ENCODE results near the gene EML5.
"Not testable (repeated sequence)": the region's sequence is repeated elsewhere in the genome, so short reads cannot be mapped to it uniquely, and the experiment has no call there.

EML5 gene

DNA sequence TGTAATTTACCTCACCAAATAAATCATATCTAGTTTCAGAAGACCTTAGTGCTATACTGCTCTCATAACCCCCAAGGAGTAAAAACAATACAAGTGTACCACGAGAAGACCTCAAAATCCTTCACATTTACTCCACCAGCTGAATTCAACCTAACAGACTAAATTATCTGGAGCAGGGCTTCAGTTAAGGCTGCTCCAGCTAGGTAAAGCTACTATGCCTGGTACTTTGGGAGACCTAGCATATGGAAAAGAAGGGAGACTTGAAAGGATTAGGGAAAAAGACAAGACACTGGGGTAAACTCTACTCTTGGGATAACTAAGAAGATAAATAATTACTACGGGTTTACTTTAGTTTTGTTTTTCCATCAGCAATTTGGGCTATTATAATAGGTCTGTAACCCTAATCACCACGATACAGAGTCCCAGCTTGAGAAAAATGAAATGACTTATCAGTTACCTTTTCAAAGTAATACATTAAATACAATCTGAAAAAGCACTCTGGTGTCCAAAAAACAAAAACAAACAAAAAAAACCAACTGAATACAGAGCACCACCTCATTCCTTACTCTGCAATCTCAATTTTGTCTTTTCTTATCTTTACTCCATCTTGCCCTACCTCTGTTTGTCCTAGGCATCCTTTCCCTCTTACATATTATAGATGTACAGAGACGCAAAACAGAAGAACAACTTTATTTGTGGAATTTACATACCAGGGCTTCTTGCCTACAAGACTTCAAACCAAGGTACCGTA lies 2.1 kb downstream of the EML5 start:
- no peaks in the 10 kb centered on the region for H3K4me1 ChIP-seq (ENCODE audit: insufficient read depth, low read length)
- H3K9ac ChIP-seq (ENCODE audit: low read depth, low read length), result no peak overlapping the region
- H3K9me3 ChIP-seq (ENCODE audit: control insufficient read depth, insufficient read depth, low read length), result no peaks in the 10 kb centered on the region
- no peaks in the 10 kb centered on the region for H3K36me3 ChIP-seq (ENCODE audit: insufficient read depth, low read length)

DNA sequence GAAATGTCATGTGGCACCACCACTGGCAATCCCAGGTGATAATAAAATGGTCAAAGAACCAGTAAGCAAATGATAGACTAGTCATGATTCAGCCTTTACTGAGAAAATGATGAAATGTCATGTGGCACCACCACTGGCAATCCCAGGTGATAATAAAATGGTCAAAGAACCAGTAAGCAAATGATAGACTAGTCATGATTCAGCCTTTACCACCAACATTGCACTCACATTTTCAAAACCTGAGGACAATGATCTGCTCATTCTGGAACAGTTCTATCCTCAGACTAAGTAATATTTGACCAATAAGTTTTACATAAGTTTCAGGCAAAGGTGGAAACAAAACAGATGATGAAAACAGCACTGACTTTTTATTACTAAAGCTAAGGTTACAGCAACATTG lies 3.2 kb downstream of the EML5 start:
- not testable (repeated sequence) for H3K9ac ChIP-seq (ENCODE audit: low read depth, low read length); H3K9me3 ChIP-seq (ENCODE audit: control insufficient read depth, insufficient read depth, low read length); H3K4me1 ChIP-seq (ENCODE audit: insufficient read depth, low read length); H3K36me3 ChIP-seq (ENCODE audit: insufficient read depth, low read length)

GRCh38 chr14:88786715-88787114 lies 6.0 kb downstream of the EML5 start:
- Histone ChIP-seq H3K4me1 (ENCODE audit: insufficient read depth, low read length) (no peaks in the 10 kb centered on the region), H3K9me3 (ENCODE audit: control insufficient read depth, insufficient read depth, low read length) (peaks cover 8% of the 10 kb centered on the region; the same call in 1 of the 2 replicates), H3K36me3 (ENCODE audit: insufficient read depth, low read length) (no peaks in the 10 kb centered on the region), H3K9ac (ENCODE audit: low read depth, low read length) (no peak overlapping the region)

GRCh38 chr14:88785911-88786310 lies 6.8 kb downstream of the EML5 start:
- no peaks in the 10 kb centered on the region for H3K4me1 ChIP-seq (ENCODE audit: insufficient read depth, low read length)
- H3K9me3 ChIP-seq (ENCODE audit: control insufficient read depth, insufficient read depth, low read length), result peaks cover 8% of the 10 kb centered on the region; the same call in 1 of the 2 replicates
- no peaks in the 10 kb centered on the region for H3K36me3 ChIP-seq (ENCODE audit: insufficient read depth, low read length)
- H3K9ac ChIP-seq (ENCODE audit: low read depth, low read length), result no peak overlapping the region

GRCh38 chr14:88775532-88775931 lies 17.2 kb downstream of the EML5 start:
- H3K9ac ChIP-seq (ENCODE audit: low read depth, low read length), result no peak overlapping the region
- no peaks in the 10 kb centered on the region for H3K9me3 ChIP-seq (ENCODE audit: control insufficient read depth, insufficient read depth, low read length)
- no peaks in the 10 kb centered on the region for H3K4me1 ChIP-seq (ENCODE audit: insufficient read depth, low read length)
- no peaks in the 10 kb centered on the region for H3K36me3 ChIP-seq (ENCODE audit: insufficient read depth, low read length)

DNA sequence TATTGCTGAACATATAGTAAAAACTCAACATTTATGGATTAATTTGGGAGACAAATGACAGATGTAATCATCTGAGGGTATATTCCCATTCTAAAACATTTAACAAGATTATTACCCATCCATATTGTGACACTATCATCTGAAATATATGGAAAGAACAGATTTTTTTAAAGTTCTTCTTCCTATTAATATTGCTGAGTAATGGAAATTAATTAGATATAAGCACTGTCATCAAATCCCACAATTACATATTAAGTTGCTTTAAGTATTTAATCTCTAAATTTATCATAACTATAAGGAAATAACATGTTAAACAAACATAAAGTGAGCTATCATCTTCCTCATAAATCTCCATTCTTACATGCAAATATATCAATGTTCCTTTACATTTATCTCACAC lies 22.0 kb downstream of the EML5 start:
- Histone ChIP-seq H3K9me3 (ENCODE audit: control insufficient read depth, insufficient read depth, low read length) (no peaks in the 10 kb centered on the region; the same call in 1 of the 2 replicates), H3K36me3 (ENCODE audit: insufficient read depth, low read length) (no peaks in the 10 kb centered on the region), H3K4me1 (ENCODE audit: insufficient read depth, low read length) (no peaks in the 10 kb centered on the region), H3K9ac (ENCODE audit: low read depth, low read length) (no peak overlapping the region)

DNA sequence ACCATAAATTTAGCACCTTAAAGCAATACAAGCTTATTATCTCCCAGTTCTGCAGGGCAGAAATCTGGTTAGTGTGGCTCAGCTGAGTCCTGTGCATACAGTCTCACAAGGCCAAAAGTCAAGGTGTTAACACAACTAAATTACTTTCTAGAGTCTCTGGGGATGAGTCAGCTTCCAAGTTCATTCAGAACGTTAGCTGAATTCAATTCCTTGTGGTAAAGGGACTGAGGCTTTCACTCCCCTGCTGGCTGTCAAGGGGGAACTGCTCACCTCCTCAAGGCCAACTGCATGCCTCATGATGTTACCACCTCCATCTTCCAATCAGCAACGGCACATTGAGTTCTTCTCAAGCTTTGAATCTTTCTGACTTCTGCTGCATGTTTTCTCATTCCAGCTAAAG lies 27.6 kb downstream of the EML5 start:
- Histone ChIP-seq H3K4me1 (ENCODE audit: insufficient read depth, low read length) (no peaks in the 10 kb centered on the region), H3K9ac (ENCODE audit: low read depth, low read length) (no peak overlapping the region), H3K36me3 (ENCODE audit: insufficient read depth, low read length) (no peaks in the 10 kb centered on the region), H3K9me3 (ENCODE audit: control insufficient read depth, insufficient read depth, low read length) (peaks cover 4% of the 10 kb centered on the region; the same call in 1 of the 2 replicates)

DNA sequence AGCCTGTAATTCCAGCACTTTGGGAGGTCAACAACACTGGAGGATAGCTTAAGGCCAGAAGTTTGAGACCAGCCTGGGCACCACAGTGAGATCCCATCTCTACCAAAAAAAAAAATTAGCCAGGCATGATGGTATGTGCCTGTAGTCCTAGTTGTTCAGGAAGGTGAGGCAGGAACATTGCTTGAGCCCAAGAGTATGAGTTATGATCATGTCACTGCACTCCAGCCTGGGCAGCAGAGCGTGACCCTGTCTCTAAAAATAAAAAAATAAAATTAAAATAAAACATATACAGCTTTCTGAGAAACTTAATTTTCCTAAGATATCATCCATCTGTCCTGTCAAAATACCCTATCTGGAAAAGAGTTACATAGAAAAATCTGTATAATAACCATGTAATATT lies 38.9 kb downstream of the EML5 start:
- Histone ChIP-seq H3K9me3 (ENCODE audit: control insufficient read depth, insufficient read depth, low read length) (no peaks in the 10 kb centered on the region; the same call in 1 of the 2 replicates), H3K9ac (ENCODE audit: low read depth, low read length) (no peak overlapping the region), H3K36me3 (ENCODE audit: insufficient read depth, low read length) (no peaks in the 10 kb centered on the region), H3K4me1 (ENCODE audit: insufficient read depth, low read length) (no peaks in the 10 kb centered on the region)

- H3K4me1 ChIP-seq (ENCODE audit: insufficient read depth, low read length), result no peaks in the 10 kb centered on the region
- H3K9me3 ChIP-seq (ENCODE audit: control insufficient read depth, insufficient read depth, low read length), result no peaks in the 10 kb centered on the region
These were observed 41.8 kb downstream of the EML5 start for GRCh38 chr14:88750945-88751344.

DNA sequence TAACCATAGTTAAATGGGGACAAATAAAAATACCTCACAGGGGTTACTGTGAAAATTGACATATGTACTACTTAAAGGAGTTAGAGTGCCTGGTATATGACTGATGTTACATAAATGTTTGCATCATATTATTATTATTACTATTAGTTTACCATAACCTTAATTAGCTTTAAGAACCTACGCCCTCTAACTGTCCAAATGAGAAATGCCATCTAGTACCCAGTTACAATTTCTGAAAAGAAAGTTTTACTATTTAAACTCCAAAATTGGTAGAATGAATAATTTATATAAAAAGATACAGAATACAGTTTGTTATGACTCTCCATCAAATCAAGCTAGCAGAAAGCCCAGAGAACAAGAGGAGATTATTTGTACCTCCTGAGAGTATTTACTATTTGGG lies 42.3 kb downstream of the EML5 start:
- no peaks in the 10 kb centered on the region for H3K9me3 ChIP-seq (ENCODE audit: control insufficient read depth, insufficient read depth, low read length)
- no peaks in the 10 kb centered on the region for H3K36me3 ChIP-seq (ENCODE audit: insufficient read depth, low read length)
- no peak overlapping the region for H3K9ac ChIP-seq (ENCODE audit: low read depth, low read length)
- no peaks in the 10 kb centered on the region for H3K4me1 ChIP-seq (ENCODE audit: insufficient read depth, low read length)

More at GRCh38 chr14:88750945-88751344, 41.8 kb downstream of the EML5 start:
- no peaks in the 10 kb centered on the region for H3K36me3 ChIP-seq (ENCODE audit: insufficient read depth, low read length)
- H3K9ac ChIP-seq (ENCODE audit: low read depth, low read length), result no peak overlapping the region

DNA sequence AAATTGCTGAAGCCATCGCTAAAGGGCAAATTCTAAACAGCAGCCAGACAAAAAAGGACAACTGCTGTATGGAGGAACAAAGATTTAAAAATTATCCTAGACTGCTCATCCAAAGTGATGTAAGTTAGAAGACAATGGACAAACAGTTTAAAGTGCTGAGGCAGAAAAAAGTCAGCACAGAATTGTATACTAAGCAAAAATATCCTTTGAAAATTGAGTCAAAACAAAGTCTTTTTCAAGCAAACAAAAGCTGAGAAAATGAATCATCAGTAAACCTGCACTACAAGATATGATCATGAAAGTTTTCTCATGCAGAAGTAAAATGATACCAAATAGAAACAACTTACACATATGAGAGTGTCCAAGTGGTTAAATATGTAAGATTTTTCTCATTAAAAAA lies 43.6 kb downstream of the EML5 start:
- Histone ChIP-seq H3K9me3 (ENCODE audit: control insufficient read depth, insufficient read depth, low read length) (no peaks in the 10 kb centered on the region), H3K36me3 (ENCODE audit: insufficient read depth, low read length) (no peaks in the 10 kb centered on the region), H3K9ac (ENCODE audit: low read depth, low read length) (no peak overlapping the region), H3K4me1 (ENCODE audit: insufficient read depth, low read length) (no peaks in the 10 kb centered on the region)

DNA sequence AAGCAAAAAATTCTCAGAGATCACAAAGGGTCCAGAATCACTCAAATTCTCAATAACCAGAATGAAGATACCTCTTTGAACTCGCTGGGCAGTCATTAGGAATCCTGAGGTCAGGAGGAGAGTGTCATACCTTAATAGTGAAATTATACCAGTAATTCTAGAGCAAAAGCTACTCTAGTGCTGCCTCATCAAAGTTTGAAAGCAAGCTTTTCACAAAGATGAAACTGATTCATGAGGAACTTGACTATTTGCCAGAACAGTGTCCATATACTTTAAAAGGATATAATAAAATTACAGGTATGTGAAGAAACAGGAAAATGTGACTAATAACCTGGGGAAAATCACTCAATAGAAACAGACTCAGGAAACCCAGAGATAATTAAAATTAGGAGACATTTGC lies 44.5 kb downstream of the EML5 start:
- Histone ChIP-seq H3K9me3 (ENCODE audit: control insufficient read depth, insufficient read depth, low read length) (no peaks in the 10 kb centered on the region), H3K36me3 (ENCODE audit: insufficient read depth, low read length) (no peaks in the 10 kb centered on the region), H3K9ac (ENCODE audit: low read depth, low read length) (no peak overlapping the region), H3K4me1 (ENCODE audit: insufficient read depth, low read length) (no peaks in the 10 kb centered on the region)

GRCh38 chr14:88746052-88746451 lies 46.7 kb downstream of the EML5 start:
- Histone ChIP-seq H3K9me3 (ENCODE audit: control insufficient read depth, insufficient read depth, low read length) (no peaks in the 10 kb centered on the region), H3K36me3 (ENCODE audit: insufficient read depth, low read length) (no peaks in the 10 kb centered on the region)

GRCh38 chr14:88737245-88737644 lies 55.5 kb downstream of the EML5 start:
- Histone ChIP-seq H3K9ac (ENCODE audit: low read depth, low read length) (no peak overlapping the region), H3K36me3 (ENCODE audit: insufficient read depth, low read length) (no peaks in the 10 kb centered on the region), H3K4me1 (ENCODE audit: insufficient read depth, low read length) (no peaks in the 10 kb centered on the region), H3K9me3 (ENCODE audit: control insufficient read depth, insufficient read depth, low read length) (no peaks in the 10 kb centered on the region)

More at GRCh38 chr14:88746052-88746451, 46.7 kb downstream of the EML5 start:
- Histone ChIP-seq H3K4me1 (ENCODE audit: insufficient read depth, low read length) (no peaks in the 10 kb centered on the region), H3K9ac (ENCODE audit: low read depth, low read length) (no peak overlapping the region)

- Histone ChIP-seq H3K36me3 (ENCODE audit: insufficient read depth, low read length) (no peaks in the 10 kb centered on the region), H3K4me1 (ENCODE audit: insufficient read depth, low read length) (no peaks in the 10 kb centered on the region), H3K9me3 (ENCODE audit: control insufficient read depth, insufficient read depth, low read length) (no peaks in the 10 kb centered on the region), H3K9ac (ENCODE audit: low read depth, low read length) (no peak overlapping the region)
These were observed 59.6 kb downstream of the EML5 start for GRCh38 chr14:88733121-88733520.

Measured in ES-I3 (cell line).